Fibroblast of gingiva (primary cell): Measurements from ENCODE around the gene UBE2I.
"Not testable (repeated sequence)": the region's sequence is repeated elsewhere in the genome, so short reads cannot be mapped to it uniquely, and the experiment has no call there.

ENCODE experiments used
- DNase-seq: peaks from one replicate; pipeline ENCODE4 v3.0.0-alpha.2; 2011; ENCODE audit warnings: low read depth

UBE2I gene

GRCh38 chr16:1314399-1315068 lies 5.1 kb downstream of the UBE2I start:
- no peak for DNase-seq

GRCh38 chr16:1315081-1316032 lies 5.9 kb downstream of the UBE2I start:
- no peak for DNase-seq

- no peak for DNase-seq
Measured at GRCh38 chr16:1316033-1316405, 6.6 kb downstream of the UBE2I start.

GRCh38 chr16:1317479-1318267 lies 8.2 kb downstream of the UBE2I start:
- DNase-seq, result no peak

GRCh38 chr16:1318268-1318545 lies 8.8 kb downstream of the UBE2I start:
- no peak for DNase-seq

- DNase-seq, result no peak
Measured at GRCh38 chr16:1319041-1319440, 9.6 kb downstream of the UBE2I start.

- DNase-seq, result no peak
Measured at GRCh38 chr16:1320097-1320496, 10.7 kb downstream of the UBE2I start.

- DNase-seq, result no peak
Measured at GRCh38 chr16:1320658-1321240, 11.3 kb downstream of the UBE2I start.

GRCh38 chr16:1322407-1322806 lies 13.0 kb downstream of the UBE2I start:
- no peak for DNase-seq

- DNase-seq, result no peak
Measured at GRCh38 chr16:1323296-1324239, 14.1 kb downstream of the UBE2I start.

GRCh38 chr16:1324286-1324826 lies 14.9 kb downstream of the UBE2I start:
- no peak for DNase-seq

- no peak for DNase-seq
Measured at GRCh38 chr16:1325261-1325660, 15.8 kb downstream of the UBE2I start.

GRCh38 chr16:1325673-1326371 lies 16.4 kb downstream of the UBE2I start:
- DNase-seq, result no peak

- no peak for DNase-seq
Measured at GRCh38 chr16:1326391-1326790, 17.0 kb downstream of the UBE2I start.

GRCh38 chr16:1326946-1327618 lies 17.6 kb downstream of the UBE2I start:
- DNase-seq, result no peak

GRCh38 chr16:1327619-1327947 lies 18.1 kb downstream of the UBE2I start:
- DNase-seq, result no peak

- DNase-seq, result not testable (repeated sequence)
Measured at GRCh38 chr16:1328136-1328535, 18.7 kb downstream of the UBE2I start.

GRCh38 chr16:1328961-1329360 lies 19.5 kb downstream of the UBE2I start:
- DNase-seq, result not testable (repeated sequence)

GRCh38 chr16:1330260-1330914 lies 21.0 kb downstream of the UBE2I start:
- DNase-seq, result no peak
